HG03558 (cell line): Measurements from ENCODE around the gene AIRE.

Experiments used
- ATAC-seq: cut with Tn5 transposase; IDR thresholded peaks from one replicate; pipeline ENCODE4 v1.9.1; 2021; ENCODE audit warnings: moderate number of reproducible peaks; ENCODE audit not compliant: unreplicated experiment; ENCODE audit errors: extremely low read depth

The AIRE gene

DNA sequence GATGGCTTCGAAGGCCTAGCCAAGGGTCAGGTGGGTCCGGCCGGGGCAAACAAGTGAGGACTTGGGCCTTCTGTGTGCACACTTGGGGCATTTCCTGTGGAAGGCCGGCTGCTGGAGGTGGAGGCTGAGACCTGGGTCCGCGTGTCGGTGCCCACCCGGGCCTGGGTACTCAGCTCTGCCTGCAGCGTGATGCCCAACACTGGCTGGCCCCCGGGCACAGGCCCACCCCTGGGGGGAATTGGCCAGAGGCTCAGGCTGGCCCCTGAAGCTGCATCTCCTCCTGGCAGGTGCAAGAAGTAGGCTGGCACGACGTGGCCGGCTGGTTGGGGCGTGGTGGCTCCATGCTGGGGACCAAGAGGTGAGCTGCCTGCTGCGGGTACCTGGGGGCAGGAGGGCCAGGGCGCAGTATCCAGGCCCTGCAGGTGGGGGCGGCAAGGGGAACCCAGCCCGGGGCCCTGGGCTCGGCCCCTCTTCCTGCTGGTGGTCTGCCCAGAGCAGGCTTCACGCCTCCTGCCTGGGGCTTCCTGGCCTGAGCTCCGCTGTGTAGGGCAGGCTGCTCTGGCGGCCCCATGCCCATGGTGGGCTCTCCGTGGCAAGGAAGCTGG, 36.3 kb downstream of the AIRE start:
- no peak for ATAC-seq

DNA sequence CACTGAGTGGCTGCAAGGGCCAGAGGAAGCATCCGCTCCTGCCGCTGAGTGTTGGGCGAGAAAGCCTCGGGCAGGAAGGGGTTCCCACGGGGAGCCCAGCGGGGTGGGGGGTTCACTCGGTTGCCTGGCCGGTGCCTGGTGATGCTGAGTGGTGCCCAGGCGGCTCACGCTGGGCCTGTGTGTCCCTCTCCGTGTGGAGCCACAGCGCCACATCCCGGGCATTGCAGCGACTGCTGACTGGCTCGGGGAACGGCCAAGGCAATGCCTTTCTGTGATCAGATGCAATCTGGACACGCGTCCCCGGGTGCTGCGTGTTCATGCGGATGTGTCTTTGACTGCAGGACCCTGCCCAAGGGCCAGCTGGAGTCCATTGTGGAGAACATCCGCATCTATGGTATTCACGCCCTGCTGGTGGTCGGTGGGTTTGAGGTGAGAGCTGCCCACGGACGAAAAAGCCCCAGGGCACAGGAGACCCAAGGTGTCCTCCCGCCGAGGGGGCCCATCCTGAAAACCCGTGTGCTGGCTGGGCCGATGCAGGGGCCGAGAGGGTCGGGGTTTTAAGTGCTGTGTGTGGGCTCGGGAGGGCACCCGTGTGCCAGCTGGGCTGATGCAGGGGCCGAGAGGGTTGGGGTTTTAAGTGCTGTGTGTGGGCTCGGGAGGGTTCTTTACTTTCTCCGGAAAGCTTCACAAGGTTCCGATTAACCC, 37.1 kb downstream of the AIRE start:
- ATAC-seq: no peak

DNA sequence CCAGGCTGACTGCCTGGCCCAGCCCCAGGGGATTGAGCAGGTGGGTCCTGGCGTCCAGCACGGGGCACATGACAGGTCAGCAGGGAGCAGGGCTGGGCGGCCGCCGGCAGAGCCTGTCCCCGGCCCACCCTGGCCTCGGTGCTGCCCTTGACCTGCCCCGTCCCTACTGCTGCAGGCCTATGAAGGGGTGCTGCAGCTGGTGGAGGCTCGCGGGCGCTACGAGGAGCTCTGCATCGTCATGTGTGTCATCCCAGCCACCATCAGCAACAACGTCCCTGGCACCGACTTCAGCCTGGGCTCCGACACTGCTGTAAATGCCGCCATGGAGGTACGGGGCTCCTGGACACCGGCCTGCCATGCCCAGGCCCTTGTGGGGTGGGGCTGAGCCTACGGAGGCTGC, 37.9 kb downstream of the AIRE start:
- ATAC-seq: no peak

DNA sequence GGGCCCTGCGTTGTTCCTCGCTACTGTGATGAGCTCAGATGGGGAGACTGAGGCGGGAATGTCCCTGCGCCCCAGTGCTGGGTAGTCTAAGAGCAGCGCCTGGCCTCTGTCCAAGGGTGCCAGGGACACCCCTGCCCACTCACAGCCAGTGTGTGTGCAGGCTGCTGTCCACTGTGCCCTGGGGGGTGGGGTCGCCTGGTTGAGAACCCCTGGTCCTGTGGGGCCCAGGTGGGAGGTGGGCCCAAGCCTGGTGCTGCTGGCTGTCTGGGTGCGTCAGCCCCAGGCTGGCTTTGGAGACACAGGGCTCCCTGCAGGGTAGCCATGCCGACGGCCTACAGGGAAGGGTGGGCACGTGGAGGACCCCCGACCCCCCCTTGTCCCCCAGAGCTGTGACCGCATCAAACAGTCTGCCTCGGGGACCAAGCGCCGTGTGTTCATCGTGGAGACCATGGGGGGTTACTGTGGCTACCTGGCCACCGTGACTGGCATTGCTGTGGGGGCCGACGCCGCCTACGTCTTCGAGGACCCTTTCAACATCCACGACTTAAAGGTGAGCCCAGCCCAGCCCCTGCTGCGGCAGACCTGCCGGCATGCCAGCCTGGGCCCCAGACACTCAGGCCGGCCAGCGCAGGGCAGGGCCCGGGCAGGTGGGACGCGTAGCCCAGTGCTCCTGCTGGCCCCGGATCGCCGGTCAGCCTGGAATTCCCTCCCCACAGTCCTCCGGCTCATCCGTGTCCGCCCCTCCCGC, 38.6 kb downstream of the AIRE start:
- ATAC-seq: no peak

DNA sequence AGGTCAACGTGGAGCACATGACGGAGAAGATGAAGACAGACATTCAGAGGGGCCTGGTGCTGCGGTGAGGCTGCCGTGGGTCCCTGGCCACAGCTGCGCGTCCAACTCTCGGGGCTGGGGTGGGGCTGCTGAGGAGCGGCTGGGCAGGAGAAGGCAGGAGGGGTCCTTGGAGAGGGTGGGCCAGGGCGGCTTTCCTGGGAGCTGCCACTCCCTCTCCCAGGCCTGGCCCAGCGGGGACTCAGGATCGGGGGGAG, 39.1 kb downstream of the AIRE start:
- no peak for ATAC-seq

DNA sequence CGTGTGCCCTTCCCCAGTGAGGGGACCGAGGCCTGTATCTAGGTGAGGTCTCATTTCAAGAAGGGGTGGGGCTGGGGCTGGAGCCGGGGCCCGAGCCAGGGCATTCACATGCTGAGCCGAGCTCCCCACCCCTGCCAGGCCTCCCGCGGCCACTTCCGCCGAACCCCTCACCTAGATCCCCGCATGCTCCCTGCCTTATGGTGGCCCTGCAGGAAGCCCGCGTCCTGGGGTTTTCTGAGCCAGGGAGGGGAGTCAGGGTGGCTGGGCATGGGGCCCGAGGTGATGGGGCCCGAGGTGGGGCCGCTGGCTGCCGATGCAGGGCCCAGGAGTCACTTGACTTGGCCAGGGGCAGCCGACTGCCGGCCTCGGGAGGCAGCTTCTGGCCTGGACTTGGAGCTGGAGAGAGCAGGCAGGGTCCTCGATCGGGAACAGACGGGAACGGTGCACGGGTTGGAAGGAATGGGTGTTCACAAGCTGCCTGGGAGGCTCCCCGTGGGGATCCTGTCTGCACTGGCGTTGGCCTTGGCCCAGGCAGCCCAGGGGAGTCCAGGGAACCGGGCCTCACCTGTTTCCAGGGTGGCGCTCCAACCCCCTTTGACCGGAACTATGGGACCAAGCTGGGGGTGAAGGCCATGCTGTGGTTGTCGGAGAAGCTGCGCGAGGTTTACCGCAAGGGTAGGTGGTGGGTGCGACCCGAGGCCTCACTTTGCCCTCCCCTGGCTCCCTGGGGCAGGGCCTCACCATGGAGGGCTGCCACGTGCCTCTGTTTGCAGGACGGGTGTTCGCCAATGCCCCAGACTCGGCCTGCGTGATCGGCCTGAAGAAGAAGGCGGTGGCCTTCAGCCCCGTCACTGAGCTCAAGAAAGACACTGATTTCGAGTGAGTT, 40.0 kb downstream of the AIRE start:
- ATAC-seq: no peak

DNA sequence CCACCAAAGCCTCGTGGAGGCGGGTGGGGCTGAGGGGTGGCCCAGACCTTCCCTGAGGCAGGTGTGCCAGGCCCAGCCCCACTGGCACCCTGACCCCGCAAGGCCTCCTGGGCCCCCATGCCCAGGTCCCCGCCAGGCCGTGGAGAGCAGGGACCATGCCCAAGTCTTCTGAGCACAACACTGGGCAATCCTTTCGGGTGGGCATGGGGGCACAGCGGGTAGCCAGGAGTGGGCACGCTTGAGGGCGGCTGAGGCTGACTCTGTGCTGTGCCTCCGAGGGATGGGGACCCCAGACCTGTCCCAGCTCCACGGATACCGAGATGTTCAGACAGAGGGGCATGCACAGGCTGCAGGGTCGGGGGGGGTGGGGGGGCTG, 40.6 kb downstream of the AIRE start:
- no peak for ATAC-seq

DNA sequence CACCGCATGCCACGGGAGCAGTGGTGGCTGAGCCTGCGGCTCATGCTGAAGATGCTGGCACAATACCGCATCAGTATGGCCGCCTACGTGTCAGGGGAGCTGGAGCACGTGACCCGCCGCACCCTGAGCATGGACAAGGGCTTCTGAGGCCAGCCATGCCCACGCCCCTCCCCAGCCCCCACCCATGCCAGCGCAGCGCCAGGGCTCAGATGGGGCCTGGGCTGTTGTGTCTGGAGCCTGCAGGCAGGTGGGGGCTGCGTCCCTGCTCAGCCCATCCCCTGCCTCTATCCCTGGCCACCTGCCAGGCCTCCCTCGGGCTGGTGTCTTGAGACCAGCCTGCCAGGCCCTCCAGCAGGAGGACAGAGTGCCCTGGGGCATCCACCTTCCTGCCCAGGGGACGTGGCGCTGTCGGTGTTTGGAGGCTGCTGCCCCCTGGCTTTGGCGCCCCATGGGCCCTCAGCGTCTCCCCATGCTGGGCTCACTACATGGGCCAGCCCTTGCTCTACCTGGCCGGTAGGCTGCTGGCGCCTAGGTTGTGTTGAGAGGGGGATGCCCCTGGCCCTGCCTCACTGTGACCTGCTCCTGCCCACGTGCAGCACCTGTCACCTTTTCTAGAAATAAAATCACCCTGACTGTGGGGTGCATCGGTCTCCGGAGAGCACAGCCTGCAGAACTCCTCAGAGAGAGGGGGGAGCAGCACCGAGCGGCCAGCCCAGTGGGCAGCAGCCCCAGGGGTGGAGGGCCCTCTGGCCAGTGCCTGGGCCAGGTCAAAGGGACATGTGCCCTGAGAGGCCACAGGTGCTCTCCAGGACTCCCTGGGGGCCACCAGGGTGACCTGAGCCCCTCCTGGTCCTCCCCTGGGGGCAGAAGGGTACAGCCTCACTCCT, 41.3 kb downstream of the AIRE start:
- ATAC-seq: no peak

DNA sequence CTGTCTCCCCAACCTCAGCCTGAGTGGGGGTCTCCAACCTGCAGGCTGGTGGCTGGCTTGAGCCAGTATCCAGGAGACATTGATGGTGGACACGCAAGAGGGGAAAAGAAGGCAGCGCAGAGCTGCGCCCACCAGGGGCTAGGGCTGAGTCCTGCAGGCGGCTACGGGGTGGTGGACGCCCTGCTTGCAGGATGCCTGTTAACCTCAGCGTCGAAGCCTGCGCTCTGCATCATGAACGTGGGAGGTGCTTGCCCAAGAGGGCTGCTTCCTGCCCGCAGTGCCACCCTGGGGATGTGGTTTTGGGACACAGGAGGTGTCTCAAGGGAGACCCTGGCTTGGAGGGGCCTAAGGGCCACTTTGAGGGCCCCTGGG, 41.9 kb downstream of the AIRE start:
- no peak for ATAC-seq

DNA sequence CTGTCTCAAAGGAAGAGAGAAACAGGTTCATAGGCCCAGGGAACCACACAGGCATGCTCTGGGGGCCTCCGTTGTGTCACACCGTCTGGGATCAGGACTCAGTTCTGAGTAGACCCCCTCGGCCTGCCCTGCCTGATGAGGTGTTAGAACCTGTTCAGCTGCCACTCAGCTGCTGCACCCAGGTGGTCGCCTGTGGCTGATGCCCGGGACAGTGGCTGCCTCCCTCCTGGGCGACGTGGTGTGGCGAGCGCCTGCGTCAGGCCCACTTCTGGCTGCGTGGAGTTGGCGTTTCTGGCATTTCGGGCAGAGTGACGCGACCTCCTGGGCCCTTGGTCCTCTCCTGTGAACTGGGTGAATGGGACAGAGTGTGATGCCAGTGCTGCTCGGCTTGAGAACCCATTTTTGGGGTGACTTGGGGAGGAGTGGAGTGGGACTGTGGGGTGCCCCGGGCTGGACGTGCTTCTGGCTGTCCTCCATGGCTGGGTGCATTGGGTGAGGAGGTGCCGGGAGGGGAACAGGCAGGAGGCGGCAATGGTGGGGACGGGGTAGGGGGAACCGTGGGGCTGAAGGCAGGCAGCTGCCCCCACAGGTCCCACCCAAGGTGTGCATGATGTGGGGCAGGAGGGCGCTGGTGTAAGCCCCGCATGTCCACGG, 42.7 kb downstream of the AIRE start:
- no peak for ATAC-seq

DNA sequence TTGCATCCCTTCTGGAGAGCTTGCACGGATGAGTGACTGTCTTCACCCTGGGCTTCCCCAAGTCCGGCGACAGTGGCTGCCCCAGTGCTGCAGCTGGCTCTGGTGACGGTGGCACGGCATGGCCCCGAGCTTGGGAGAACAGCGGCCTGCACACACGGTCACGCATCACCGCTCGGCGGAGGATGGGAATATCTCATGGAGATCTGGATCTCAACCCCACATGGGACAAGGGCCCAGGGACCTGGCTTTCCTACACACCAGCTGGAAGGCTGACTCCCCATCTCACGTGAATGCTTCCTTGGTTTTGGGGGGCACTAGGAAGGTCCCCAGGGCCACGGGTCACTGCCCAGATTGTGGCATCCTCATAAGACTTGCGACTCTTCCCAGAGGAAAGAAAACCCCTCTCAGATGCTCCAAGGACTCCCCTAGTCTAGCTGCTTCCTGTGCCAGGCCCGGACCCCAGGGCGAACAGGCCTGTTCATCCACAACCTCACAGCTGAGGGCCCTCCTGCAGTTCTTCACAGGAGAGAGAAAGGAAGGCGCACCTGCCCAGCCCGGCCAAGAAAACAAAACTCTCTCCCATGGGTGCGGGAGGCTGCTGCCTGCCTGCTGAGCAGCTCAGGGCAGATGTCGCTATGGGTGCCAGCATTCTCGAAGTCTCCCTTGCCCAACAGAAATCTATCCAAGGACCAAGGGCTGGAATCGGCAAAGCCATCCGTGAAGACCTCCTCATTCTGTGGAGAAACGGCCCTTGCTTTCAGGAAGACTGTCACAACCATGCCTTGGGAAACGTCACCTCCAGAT, 43.6 kb downstream of the AIRE start:
- no peak for ATAC-seq

DNA sequence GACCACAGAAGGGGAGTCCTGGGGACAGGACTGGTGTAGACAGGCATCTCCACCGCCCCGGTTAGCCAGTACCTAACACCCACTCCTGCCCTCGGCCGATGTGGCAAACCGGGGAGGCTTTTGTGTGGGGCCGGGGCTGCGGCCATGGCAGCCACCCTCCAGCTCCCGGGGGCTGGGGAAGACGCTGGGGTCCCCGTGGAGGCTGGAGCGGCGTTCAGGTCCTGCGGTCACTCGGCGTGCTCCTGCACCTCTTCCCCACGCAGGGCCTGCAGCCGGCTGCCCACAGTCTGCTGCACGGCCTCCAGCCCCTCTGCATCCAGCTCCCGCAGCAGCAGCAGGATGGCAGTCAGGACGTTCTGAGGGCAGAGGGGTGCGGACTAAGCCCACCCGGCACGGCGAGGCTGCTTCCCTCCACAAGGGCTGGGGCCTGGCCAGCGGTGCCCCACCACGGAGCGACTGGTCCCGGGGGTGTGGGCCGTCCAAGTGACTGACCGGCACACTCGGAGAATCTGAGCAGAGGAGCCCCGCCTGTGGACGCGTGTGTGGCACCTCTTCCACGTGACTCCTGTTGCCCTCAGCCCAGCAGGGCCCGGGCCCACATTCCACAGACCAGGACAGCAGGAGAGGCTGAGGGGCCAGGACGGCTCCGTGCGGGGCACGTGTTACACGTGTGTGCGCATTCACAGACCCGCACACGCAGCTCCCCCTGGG, 44.5 kb downstream of the AIRE start:
- ATAC-seq: no peak

DNA sequence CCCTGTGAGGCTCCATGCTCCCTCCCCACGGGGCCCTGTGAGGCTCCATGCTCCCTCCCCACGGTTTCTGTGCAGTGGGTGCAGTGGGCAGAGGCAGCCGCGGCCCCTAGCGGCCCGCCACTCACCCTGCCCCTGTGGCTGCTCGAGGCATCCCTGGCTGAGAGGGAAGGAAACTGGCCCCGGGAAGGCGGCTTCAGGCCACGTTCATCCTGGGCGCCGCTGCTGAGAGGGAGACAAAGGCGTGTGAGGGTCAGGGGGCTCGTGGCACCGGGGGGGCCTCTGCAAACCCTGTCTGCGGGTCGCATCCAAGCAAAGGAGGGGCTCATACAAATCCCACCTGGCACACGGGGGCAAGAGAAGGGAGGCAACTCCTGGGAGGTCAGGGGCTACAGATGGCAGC, 45.0 kb downstream of the AIRE start:
- no peak for ATAC-seq

DNA sequence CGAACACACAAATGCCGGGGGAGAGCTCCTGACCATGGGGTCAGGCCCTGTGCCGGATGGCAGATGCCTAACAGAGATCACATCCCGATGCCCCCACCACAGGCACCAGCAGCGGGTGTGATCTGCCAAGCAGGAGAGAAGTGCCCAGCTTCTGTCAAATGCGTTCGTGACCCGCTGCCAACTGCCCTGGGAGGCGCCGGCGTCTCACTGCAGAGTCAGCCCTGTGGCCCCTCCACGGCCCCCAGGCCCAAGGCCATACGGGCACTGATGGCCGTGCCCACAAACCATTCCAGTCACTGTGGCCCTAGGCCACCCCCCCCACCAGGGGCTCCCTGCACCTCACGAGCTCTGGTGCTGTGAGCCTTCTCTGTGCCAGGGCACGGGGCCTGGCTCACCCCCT, 45.5 kb downstream of the AIRE start:
- ATAC-seq: no peak

DNA sequence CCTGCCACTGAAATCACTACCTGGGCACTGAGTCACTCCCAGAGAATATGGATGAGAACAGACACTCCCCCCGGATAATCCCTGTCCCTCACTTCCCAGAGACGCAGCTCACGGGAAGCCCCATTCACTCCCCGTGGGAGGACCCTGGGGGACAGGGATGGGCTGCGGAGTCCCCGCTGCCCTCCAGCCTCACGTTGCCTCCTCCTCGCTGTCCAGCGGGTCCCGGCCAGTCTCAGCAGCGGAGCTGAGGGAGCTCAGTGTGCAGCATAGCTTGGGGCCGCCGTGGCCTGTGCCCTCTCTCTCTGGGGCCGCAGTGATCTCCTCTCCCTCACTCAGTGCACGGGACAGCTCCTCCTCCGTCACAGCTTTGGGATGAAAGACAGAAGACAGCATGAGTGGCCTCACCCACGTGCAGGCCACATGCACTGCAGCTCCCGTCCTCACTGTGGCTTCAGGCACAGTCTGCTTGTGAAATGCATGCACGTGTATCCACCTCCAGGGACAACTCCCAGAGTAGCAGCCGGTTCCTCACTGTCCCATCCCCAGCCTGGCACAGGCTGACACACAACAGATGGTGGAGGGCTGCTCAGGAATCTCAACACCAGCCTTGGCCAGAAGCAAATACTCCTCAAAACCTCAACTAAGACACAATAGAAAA, 46.1 kb downstream of the AIRE start:
- no peak for ATAC-seq

DNA sequence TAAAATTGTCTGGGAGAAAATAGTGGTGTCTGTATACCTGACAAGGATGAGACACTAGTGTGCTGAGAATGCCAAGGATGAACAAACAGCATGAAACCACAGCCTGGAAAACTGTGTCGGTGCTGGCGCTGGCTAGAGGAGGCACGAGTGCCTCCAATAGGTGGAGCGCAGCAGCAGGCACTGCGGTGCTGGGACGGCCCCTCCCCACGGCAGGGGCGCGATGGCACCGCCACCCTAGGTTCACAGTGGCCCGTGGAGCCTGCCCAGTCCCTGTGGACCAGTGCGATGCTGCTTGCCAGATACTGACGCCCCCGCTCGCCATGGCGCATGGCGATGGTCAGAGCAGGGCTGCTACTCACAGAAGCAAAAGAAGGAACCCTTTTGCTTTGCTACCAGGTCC, 46.7 kb downstream of the AIRE start:
- ATAC-seq: no peak

DNA sequence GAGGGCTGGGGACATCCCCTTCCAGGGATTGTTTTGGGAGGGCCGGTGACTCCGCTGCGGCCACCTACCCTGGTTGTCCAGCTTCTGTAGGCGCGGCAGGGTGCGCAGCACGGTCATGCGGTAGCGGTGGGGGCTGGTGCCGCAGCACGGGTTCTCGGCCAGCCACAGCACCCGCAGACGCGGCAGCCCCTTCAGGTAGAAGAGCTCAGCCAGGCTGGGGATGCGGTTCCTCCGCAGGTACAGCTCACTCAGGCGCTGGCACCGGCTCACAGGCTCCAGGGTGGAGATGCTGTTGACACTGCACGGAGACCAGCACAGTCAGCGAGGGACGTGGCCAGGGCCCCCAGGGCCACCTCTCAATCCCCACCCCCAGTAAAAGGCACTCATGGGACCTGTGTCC, 47.3 kb downstream of the AIRE start:
- no peak for ATAC-seq
